H1 (cell line): ENCODE measurements around the gene SIX4. TPM values are rescaled to one million over a fixed set of nuclear protein-coding genes. Genes with fewer than 3 reads are reported as not detected.

Experiments
- BRCA1 ChIP-seq: IDR thresholded peaks from 2 replicates; pipeline ENCODE4 v1.6.1; 2012; ENCODE audit warnings: low read depth, low read length, improper control_type of control experiment
- JUN ChIP-seq: IDR thresholded peaks from 2 replicates; pipeline ENCODE4 v1.6.1; 2011; ENCODE audit warnings: low read depth, mild to moderate bottlenecking, improper control_type of control experiment, low read length
- PHF8 ChIP-seq: fragments of 200-600 bp; sonication (generic); conservative IDR thresholded peaks from 2 replicates; pipeline ENCODE4 v1.7.1; 2012; ENCODE audit warnings: low read depth, mild to moderate bottlenecking, inconsistent platforms, low read length, moderate library complexity
- polyA plus RNA-seq, 7 experiments: library from polyadenylated mRNA; depleted of rRNA in 3 of 7; stranded (reverse) in 5 of 7; unstranded in 2 of 7; fragments of >200 nt in 5 of 7; fragments of 200-250 nt in 2 of 7; gene quantifications; 1 replicate in 5 of 7; 2 replicates in 1 of 7; 4 replicates in 1 of 7; pipeline versions ENCODE4 v1.2.1 to v1.2.3, GENCODE V29; 2011 to 2013; ENCODE audit warnings: missing spikeins in 2 of 7, mixed read lengths in 2 of 7
- total RNA-seq: library from RNA; stranded (reverse); fragmentation: NEBNext Ultra II Directional; extraction: Animal tissue kit (Norgen Biotek cat#: 25700); gene quantifications from 2 replicates; pipeline ENCODE4 v1.2.1, GENCODE V29; 2021

SIX4 gene
- total and polyA plus RNA-seq, 2 of the 8 experiments (the other 6 are each of a cell fraction or from before 2014, with no cell fraction given): 9.0 to 38.9 TPM

DNA sequence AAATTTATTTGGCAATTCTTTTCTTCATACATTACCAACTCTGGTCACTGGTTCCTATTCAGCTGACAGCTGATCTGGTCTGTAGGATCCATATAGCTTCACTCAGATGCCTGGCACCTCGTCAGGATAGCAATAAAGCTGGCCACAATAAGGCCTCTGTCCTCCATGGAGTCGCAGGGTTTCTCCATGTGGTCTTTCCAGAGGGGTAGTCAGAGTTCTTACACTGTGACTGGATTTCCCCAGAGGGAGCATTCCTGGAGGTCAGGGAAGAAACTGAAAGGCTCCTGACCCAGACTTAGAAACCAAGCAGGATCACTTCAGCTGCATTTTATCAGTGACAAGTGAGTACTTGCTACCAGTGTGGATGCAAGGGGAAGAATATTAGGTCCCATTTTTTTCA lies 39.9 kb downstream of the SIX4 start (continued):
- TF ChIP-seq PHF8 (no peak), BRCA1 (no peak), JUN (no peak)
